ENCODE data around the gene SUV39H1.

DNA sequence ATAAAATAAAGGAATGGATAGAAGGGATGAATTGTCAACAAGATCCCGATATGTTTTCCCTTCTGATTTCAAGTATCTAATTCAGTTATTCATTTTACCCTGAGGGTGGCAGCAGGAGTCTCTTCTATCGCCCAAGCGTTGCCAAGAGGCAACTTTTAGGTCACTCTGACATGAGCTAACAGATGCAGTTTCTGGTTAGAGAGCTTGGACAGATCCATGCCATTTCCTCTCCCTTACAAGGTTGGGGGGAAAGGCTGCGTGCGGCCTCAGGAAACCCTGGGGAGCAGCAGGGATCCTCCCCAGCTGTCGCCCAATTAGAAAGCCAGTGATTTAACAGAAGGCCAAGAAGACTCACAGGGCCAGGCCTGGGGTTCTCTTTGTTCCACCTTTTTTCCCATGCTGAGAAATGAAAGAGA, 48.2 kb upstream of the SUV39H1 start:
- no peak for TF ChIP-seq CTCF (IDR thresholded peaks at IDR 0.05)
- TF ChIP-seq ZFX (IDR thresholded peaks at IDR 0.05; ENCODE audit: borderline replicate concordance), result no peak

Data from 22Rv1 (cell line).